Hematopoietic multipotent progenitor cell (in vitro differentiated cells): ENCODE results near the gene KLF15. TPM values are rescaled to one million over a fixed set of nuclear protein-coding genes. Genes with fewer than 3 reads are reported as not detected.
"Not testable (repeated sequence)": the region's sequence is repeated elsewhere in the genome, so short reads cannot be mapped to it uniquely, and the experiment has no call there.

Experiments used
- DNase-seq, 3 donors: peaks; one replicate each; pipeline ENCODE4 v3.0.0-alpha.2; 2011 to 2015; ENCODE audit warnings: low read depth in 2 of 3, low spot score in 2 of 3
- total RNA-seq: library from RNA; depleted of rRNA; stranded (reverse); fragments of >200 nt; gene quantifications from one replicate; pipeline ENCODE4 v1.2.3, GENCODE V29; 2012

The KLF15 gene
- total RNA-seq, 1 donor, result under 0.01 TPM

DNA sequence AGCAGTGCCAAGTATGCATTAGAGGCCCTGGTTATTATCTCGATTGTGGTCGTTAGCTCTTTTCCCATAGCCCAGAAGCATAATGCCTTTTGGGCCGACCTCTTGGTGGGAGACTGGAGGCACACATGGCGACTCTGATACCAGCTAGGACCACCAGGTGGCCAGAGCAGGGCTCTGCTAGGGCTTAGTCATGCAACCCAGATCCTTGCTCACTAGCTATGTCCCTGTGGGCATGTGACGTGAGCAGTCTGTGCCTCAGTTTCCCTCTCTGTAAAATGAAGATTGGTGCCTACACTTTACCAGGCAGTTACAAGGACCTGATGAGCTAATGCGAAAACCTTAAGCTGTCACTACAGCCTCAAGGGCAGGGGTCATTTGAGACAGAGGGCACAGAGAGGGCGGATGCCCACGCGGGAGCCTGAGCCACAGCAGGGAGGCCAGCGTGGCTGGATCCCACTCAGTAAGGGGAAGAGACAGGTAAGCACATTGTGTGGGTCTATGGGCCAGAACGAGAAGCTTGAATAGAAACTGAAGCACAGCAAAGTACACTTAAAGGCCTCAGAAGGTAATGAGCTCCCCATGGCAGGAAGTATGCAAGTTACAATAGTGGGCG lies 8.8 kb downstream of the KLF15 start:
- DNase-seq, result no peak

DNA sequence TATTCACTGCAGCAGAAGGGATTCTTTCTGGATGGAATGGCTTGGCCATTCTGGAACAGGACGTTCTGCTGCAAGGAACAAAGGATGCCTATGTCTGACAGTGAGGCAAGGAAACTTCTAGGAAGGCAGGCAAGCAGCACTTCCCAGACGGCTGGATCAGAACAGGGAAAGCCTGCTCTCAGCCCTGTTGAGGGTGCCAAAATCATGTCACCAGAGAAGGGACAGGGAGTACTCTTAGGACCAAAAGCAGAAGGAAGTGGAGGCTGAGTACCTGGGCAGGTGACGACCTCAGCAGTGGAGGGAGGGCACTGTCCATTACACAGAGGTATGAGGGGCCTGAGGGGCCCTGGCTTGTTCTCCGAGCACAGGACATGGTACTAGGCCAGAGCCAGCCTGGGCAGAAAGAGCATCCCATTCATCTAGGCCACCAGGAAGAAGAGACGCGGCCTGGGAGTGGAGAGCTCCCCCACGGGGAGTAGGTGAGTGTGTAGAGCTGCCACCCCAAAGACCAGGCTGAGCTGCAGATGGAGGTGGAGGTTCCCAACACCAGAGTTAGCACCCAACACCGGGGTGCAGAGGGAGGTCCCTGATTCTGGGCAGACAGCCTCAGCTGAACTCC lies 9.6 kb downstream of the KLF15 start:
- DNase-seq, result no peak

DNA sequence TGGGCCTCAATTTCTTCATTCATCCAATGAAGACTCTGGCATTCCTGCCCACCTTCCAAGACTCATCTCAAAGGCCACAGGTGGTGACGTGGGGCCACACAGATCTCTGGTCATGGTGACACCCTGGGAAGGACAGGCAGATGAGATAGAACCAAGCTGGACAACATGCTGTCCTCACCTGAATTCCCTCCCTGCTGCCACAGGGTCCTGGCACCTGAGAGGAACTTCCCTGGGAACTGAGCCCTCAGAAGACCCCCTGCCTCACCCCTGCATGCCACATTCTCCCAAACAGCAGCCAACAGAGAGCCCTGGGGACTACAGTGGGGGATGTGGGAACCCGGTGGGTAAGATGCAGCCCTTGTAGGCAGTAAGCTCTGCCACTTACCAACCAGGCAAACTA lies 10.7 kb downstream of the KLF15 start:
- DNase-seq, result no peak

DNA sequence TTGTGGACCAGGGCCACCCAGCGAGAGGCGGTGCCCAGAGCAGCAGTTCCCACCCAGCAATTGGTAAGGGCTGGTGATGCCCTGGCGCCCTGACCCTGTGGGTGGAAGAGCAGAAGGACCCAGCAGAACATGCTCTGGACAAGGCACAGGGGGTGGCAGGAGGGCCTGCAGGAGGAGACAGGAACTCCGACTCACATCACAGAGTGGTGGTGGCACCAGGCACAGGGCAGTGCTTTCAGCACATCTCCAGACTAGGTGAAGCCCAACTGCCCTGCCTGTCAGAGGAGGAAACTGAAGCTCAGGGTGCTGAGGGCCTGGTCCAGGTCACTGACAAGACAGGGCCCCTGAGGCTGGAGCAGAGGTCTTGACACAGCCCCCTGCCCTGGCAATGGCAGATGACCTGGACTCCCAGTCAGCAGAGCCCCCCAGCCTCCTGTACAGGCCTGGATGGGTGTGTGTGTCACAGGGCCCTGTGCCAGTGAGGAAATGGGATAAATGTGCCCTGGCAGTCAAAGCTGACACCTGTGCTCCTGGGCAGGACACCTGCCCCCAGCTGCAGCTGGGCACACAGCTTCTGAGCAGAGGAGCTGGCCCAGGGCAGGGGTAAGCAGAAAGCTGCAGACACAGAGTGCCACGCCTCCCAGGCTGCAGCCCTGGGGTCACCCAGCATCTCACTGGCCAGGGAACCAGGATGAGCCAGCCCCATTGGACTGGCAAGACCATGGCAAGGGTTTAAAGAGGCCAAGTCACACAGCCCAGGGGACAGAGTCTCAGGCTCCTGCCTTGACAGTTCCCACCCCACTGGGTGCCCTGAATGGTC lies 11.4 kb downstream of the KLF15 start:
- no peak for DNase-seq

DNA sequence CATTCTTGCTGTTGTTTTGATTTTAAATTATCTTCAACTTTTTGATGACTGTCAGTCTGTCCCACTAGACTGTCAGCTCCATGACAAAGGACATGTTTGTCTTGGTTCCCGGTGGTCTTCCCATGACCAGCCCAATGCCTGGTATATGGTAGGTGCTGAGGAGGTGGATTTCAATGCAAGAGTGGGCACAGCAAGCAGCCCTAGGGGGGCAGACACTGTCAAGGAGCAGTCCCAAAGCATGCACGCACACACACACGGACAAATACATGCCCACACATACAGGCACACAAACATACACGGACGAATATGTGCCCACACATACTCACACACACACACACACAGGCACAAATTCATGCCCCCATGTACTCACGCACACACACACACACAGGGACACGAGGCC lies 12.0 kb downstream of the KLF15 start:
- DNase-seq, result no peak

DNA sequence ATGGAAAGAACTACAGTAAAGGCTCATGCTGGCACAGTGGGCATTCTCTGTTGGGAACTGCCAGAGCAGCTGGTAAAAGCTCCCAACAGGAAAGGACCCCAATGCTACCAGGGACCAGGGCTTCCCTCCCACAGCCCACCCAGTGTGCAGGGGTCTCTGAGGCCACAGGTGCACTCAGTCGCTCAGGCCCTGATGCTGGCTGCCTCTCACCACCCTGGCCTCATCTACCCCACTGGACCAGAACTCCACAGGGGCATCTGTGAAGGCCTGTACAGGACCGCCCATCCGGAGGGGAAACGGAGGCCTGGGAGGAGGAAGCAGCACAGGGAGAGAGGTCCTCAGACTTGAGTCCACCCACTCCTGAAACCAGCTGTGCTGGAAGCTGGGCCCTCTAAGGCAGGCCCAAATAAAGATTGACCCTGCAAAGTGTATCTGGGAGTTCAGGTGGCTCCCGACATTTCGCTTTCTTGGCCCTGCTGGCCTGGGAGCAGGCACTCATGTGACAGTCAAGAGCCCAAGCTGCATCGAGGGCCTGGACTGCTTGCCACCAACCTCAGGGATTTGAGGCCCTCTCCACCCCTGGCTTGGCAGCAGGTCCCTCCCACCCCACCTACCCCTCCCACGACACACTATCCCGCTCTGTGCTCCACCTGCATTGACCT lies 12.7 kb downstream of the KLF15 start:
- no peak for DNase-seq

DNA sequence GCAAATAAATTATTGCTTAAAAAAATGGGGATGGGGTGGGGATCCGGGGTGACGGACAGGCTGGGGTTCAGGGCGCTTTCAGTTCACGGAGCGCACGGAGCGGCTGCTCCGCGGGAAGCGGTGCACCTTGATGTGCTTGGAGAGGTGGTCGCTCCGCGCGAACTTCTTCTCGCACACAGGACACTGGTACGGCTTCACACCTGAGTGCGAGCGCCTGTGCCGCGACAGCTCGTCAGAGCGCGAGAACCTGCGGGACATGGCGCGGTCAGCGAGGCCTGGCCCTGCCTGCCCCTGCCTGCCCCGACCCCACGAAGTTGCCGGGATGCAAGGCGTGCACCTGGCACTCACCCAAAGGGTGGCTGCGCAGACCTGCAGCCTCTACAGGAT lies 13.6 kb downstream of the KLF15 start:
- DNase-seq, result no peak

DNA sequence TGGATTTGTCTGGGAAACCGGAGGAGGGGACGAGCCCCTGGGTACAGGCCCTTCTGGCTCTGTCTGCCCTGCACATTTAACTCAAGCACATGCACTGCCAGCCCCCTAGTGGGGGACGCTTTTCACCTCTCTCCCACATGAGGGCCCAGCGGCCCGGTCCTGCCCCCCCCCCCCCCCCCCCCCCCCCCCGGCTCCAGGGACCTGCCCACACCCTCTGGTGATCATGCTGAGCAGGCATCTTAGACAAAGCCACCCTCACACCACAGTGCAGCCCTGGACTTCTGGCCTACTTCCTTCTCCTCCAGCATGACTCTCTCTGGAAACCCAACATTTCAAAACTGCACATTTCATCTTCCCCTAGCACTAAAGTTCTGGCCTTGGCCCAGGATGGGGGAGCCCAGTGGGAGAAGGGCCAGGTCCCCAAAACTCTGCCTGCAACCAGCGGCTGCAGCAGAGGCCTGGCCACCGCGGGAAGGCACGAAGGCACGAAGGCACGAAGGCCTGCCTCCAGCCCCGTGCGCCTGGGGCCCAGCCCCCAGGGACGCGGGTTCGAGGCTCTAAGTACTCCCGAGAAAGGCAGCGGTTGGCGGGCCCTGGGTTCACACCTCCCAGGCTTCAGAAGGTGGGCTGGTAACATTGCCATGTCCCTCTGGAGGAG lies 14.1 kb downstream of the KLF15 start:
- peak in 1 of 3 donors; percentile 20 for DNase-seq

DNA sequence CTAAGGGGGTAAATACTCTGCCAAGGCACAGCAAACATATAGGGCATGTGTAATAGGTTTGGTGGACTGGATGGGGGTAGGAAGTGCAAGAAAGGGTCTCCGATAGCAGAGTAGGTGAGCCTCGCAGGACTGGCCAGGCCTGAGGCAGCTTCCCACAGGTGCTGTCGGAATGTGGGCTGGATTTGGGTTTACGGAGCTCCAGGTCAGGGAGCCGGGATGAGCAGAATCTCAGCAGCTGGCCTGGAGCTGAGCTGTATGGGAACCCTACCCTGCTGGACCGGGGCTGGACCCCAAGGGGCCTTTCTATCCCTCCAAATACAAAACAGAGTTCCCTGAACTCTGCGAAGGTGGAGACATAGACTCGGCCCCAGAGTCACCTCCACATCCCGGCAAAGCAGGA lies 15.0 kb downstream of the KLF15 start:
- no peak for DNase-seq

DNA sequence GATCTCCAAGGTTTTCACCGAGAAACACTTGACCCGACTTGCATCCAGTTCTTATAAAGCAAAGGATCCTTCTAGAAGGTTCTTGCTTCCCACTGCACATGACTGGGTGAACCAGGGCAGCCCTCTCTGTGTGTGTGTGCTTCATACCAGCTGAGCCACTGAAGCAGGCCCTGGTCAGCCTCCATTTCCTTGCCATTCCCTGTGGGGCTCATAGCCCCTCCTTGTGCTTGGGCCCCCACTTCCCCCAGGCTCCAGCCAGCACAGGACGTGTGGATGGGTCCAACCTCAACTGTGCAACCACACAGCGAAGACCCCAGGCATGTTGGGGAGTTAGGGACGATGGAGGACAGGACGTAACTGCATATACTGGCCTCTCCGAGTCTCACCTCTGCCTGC lies 15.5 kb downstream of the KLF15 start:
- DNase-seq, result no peak

DNA sequence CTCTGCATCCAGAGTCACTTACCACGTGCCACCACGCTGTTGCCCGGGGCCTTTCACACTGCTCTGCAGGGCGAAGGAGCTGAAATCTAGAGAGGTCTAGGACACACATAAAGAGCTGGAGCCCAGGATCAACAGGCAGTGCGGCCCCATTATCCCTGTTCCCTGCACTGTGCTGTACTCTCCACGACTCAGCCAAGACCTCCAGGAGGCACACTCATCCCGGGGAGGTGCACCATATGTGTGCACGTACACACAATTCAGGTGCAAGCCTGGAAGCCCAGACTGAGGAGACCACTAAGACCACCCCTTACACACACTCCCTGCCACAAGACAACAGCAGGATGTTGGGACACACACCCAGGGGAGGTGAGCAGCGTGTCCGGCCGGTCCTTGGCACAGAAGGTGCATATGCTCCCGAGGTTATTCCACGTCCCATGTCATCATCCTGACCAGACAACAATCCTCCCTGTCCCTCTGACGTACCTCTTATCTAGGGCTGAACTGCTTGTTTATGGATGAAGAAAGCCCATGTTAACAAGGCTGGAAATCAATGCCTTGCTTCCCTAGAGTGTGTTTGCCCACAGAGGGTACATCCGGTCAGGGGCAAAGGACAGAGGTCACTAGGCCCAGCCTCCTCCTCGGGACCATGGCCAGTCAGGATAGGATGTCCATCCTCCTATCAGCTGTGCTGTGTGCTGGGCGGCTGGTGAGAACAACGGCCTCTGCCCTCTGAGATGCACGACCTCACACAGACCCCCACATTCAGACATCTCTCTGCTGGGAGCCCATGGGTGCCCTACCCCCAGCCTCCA lies 16.1 kb downstream of the KLF15 start:
- no peak for DNase-seq

DNA sequence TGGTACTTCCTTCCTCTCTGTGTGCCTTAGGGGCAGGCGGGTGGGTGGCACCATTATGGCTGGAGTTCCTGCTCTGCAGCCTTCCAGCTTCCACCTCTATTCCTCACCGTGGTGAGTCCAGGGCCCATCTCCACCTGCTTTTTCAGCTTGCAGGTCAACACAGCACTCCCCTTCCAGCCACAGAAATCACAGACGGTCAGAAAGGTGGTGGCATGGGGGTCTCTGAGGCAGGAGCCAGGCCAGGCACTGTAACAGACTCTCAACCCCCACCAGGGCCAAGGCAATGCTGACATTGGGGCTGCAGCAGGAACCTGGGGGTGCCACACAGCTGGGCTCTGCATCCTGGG lies 16.6 kb downstream of the KLF15 start:
- no peak for DNase-seq

DNA sequence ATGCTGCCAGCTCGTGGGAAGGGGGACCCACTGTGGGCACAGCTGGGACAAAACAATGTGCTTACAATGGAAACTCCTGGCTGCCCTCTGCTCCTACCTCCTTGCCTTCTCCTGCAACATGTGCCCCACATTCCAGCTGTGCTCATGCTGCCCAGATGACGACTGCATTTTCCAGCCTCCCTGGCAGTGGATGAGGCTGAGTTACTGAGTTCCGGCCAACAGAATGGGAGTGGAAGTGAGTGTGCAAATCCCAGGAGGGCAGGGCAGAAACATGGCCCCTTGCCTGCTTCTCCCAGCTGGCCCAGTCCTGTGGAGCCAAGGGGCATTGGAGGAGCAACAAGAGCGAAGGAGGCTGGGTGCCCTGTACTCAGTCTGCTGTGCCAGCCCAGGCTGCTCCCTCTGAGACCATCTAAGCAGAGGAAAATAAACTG lies 17.1 kb downstream of the KLF15 start:
- DNase-seq, result no peak

DNA sequence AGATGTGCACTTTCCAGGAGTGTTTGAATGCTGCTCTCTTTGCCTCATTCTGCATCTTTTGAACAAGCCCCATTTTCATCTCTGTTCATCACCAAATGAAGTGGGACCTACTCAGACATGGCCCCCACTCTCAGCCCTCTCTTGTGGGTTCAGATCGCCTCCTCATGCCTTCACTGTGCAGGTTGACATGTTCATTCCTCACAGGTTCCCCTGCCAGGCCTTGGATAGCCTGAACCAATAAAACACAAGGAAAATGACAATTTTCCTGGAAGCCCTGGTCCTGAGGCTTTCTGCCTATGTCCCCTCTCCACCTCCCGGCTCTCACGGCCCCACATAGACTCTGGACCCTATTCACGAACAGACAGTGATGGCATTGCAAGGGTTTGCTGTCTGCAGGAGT lies 17.7 kb downstream of the KLF15 start:
- no peak for DNase-seq

DNA sequence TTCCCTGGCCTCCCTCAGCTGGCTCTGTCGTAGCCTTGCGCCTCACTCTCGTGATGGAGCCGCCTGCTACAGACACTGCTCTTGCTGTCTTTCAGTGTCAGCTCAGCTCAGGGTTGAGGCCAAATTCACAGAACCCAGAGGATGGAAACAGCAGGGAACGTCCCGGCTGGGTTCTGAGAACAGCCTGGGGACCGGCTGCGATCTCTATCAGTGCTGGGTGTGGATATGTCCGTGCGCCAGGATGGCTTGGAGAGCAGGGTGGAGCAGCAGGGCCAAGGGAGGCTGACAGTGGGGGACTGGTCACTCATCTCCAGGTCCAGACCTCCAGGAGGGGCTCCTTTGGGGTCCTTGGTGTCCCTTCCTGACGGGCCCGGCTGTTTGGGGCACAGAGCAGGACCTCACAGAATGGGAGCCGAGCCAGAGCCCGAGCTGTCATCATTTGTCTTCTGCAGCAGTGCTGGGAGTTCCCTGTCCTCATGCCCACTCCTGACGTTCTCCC lies 18.4 kb downstream of the KLF15 start:
- no peak for DNase-seq

DNA sequence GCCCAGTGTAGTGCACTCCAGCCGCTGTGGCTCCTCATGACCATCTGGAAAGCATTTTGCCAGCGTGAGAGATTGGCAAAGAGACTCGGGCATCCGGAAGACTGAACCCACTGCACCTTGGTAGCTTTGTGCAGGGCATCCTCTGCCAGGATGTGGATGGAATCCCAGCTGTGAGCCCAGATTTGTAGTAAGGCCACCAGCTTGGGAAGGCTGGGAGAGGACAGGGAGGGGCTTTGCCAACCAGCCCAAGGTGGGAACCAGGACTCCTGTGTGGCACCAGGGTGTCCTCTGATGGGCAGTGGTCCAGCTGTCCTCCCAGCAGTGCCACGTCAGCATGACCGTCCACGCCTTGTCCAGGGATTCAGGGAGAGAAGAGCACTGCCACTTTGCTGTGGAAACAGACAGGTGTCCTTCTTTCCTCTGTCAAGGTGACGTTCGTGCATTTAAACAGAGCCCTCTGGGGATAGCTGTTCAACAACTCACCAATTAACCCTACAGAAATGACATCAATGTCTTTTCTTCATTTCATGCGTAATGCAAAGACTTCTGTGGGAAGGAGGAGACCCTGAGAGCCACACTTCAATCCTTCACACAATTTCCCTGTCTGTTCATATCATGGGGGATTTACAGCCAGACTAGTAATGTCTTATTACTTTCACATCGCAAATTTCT lies 19.1 kb downstream of the KLF15 start:
- DNase-seq, result no peak

DNA sequence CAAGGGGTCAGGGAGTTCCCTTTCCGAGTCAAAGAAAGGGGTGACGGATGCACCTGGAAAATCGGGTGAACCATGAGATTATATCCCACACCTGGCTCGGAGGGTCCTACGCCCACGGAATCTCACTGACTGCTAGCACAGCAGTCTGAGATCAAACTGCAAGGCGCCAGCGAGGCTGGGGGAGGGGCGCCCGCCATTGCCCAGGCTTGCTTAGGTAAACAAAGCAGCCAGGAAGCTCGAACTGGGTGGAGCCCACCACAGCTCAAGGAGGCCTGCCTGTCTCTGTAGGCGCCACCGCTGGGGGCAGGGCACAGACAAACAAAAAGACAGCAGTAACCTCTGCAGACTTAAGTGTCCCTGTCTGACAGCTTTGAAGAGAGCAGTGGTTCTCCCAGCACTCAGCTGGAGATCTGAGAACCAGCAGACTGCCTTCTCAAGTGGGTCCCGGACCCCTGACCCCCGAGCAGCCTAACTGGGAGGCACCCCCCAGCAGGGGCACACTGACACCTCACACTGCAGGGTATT lies 25.3 kb downstream of the KLF15 start:
- DNase-seq, result not testable (repeated sequence)

DNA sequence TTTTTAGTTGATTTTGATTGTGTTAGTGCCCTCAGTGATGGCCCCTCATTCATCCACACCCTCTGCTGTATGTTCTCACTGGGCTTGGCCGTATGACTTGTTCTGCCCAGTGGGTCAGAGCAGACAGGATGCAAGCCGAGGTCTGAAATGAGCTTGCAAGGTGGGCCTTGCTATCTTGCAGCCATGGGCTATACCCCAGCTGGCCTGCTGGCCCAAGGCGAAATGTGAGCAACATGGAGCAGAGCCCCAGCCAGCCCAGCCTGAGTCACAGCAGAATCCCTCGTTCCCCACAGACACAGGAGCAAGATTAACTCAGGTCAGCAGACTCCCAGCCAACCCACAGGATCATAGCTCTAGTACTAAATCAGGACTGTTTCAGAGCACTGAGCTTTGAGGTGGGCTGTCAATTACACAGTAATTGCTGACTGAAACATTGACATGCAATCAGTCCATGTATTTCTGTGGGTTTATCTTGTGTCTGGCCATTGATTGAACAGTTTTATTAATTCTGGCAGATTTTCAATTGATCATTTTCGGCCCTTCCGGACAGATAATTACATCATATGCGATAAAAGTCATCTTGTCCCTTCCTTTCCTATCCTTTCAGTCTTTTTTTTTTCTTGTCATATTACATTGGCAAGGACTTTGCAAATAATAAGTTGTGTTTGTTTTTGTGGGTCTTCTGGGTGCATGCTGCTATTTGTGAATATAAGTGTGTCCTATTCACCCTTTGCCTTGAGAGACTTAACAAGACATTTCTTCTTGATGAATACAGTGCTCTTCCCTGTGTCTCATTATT lies 27.1 kb downstream of the KLF15 start:
- no peak for DNase-seq
